Keratinocyte (primary cell): ENCODE results near the gene LYZL1.

Experiments
- EZH2 ChIP-seq: IDR thresholded peaks from one replicate; pipeline ENCODE4 v1.6.1; 2012; ENCODE audit warnings: inconsistent platforms, mild to moderate bottlenecking, low read length, moderate library complexity
- TF ChIP-seq, protein P1 (sequence below), 3 experiments: IDR thresholded peaks in 1 of 3; conservative IDR thresholded peaks in 1 of 3; optimal IDR thresholded peaks in 1 of 3; 2 replicates in 2 of 3; 3 replicates in 1 of 3; pipeline versions ENCODE3 to v1.5.1; 2011; ENCODE audit warnings: low read length in 3 of 3, mild to moderate bottlenecking in 3 of 3, moderate library complexity in 2 of 3, control low read depth in 1 of 3, inconsistent platforms in 1 of 3; ENCODE audit not compliant: insufficient read depth in 2 of 3; ENCODE audit errors: extremely low read depth in 1 of 3

DNA sequence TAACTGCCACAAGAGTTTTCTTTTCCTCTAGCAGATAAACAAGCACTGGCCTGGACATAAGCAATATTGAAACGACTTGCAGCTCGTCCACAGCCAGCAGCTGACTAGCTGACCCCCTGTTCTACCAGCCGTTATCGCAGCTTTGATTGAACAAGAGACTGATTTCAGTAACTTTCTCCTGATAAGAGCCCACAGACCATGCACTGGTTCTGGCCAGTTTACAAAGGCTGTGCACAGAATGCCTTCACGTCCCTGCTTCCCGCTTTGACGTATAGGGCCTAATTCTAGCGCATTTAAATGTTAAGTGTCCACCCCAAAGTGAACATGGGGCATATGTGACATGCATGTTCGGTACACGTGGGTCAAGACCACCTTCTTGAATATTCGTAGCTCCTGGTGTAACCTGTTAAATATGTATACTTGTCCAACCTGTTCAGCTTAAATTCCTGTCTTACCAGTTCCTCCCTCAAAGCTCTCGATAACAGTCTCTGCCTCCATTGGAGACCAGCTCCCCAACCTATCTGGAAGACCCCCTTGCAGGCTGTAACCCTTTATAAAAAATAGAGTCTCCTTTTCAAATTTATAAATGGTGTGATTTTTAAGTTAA, 69.2 kb downstream of the LYZL1 start:
- TF ChIP-seq EZH2, result no peak
- TF ChIP-seq, protein P1, sequence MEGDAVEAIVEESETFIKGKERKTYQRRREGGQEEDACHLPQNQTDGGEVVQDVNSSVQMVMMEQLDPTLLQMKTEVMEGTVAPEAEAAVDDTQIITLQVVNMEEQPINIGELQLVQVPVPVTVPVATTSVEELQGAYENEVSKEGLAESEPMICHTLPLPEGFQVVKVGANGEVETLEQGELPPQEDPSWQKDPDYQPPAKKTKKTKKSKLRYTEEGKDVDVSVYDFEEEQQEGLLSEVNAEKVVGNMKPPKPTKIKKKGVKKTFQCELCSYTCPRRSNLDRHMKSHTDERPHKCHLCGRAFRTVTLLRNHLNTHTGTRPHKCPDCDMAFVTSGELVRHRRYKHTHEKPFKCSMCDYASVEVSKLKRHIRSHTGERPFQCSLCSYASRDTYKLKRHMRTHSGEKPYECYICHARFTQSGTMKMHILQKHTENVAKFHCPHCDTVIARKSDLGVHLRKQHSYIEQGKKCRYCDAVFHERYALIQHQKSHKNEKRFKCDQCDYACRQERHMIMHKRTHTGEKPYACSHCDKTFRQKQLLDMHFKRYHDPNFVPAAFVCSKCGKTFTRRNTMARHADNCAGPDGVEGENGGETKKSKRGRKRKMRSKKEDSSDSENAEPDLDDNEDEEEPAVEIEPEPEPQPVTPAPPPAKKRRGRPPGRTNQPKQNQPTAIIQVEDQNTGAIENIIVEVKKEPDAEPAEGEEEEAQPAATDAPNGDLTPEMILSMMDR (optimal IDR thresholded peaks at IDR 0.05 in 1 of 3, IDR thresholded peaks at IDR 0.05 in 1 of 3, conservative IDR thresholded peaks at IDR 0.05 in 1 of 3; ENCODE audit: extremely low read depth in 1 of 3, insufficient read depth in 2 of 3, low read length in 3 of 3), result no peak
